Measurements from ENCODE around the gene PRKCE. TPM values are rescaled to one million over a fixed set of nuclear protein-coding genes. Genes with fewer than 3 reads are reported as not detected.

PRKCE gene
- 10 to 100 TPM; 16.5 to 29.8 (median 23.4) TPM for total RNA-seq
- total RNA-seq (2013), result 9.7 TPM
- 9.1 to 40.8 (median 20.3) reads per million in 29 experiments for total RNA-seq

DNA sequence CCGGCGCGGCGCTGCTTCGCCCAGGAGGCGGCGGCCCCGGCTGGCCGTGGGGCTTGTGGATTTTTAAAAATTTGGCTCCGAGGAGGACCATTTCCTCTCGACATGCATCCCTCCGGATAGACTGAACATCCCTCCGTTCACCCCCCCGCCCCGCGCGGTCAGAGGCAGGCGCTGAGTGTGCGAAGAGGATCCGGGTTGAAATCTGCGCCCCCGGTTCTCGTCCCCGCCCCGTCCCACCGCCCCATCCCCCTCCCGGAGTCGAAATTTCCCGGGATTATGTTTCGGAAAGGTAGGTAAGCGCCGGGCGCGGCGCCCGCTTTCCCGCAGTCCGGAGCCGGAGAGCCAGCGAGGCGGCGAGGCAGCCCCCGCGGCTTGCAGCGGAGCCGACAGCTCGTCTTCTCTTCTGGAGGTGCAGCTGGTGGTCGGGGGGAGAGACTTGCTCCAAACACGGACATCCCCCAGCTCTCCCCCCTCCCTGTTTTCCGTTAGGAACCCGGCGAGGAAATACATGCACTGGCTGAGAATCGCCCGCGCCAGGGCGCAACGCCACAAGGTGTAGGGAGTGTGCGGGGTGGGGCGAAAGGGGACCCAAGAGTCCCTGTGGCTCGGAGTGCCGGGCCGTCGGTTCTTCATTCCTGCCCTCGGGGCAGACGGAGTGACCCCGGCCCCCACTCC, at the start of gene PRKCE:
Gene PRKCE (plus strand): TSS at position 261 of the 675 bp plus-strand sequence.
- H3K4me1 Mint-ChIP-seq, result peaks cover 36 to 43% (median 39%) of the 10 kb centered on the region in 3 donors
- DNase-seq (peak in 29 of 35 experiments; percentile 8 to 60 (median 39)), ATAC-seq (replicated peaks in 1 of 4) (peak; percentile 19 to 38 (median 30))
- CTCF ChIA-PET, result interaction anchor here (0.5 to 0.9 kb wide), 3 partner anchors 39 to 133 kb away, joined by 3 to 7 read pairs (median 6); no protein-coding TSS in a partner anchor
- H3K9me3 Mint-ChIP-seq, result no peaks in the 10 kb centered on the region
- peak within 1 kb of the TSS; percentile 94 to 97 for H3K27ac Mint-ChIP-seq
- Histone ChIP-seq H3K4me1 (ENCODE audit: control insufficient read depth in 1 of 2, extremely low read depth in 1 of 2, insufficient read depth in 2 of 2, low read length in 2 of 2) (peaks cover 11 to 21% of the 10 kb centered on the region in 2 experiments), H3K27me3 (replicated peaks in 1 of 2; ENCODE audit: control insufficient read depth in 2 of 2, extremely low read depth in 1 of 2, insufficient read depth in 2 of 2, low read length in 1 of 2) (peaks cover 0 to 7% of the 10 kb centered on the region in 2 experiments), H3K36me3 (ENCODE audit: control insufficient read depth in 2 of 2, extremely low read depth in 1 of 2, insufficient read depth in 1 of 2, low read length in 1 of 2) (no peaks in the 10 kb centered on the region), H3K27ac (ENCODE audit: low read length) (peak within 1 kb of the TSS; percentile 72), H3K4me3 (ENCODE audit: control insufficient read depth in 1 of 2, extremely low read depth in 1 of 2, low read length in 1 of 2) (peak within 1 kb of the TSS; percentile 94 to 98), H3K9me3 (no peaks in the 10 kb centered on the region)
- H3K27me3 Mint-ChIP-seq, result no peaks in the 10 kb centered on the region
- peak within 1 kb of the TSS; percentile 86 to 99 (median 94) for H3K4me3 Mint-ChIP-seq
- POLR2A ChIA-PET, result interaction anchor here (0.6 to 0.7 kb wide), 2 partner anchors 119 to 1747 kb away, joined by 5 to 7 read pairs; no protein-coding TSS in a partner anchor
- H3K36me3 Mint-ChIP-seq, result peaks cover 3% of the 10 kb centered on the region
- WGBS (ENCODE audit: insufficient coverage), result under 1% methylated on average over 28 of the region's 66 CpGs

DNA sequence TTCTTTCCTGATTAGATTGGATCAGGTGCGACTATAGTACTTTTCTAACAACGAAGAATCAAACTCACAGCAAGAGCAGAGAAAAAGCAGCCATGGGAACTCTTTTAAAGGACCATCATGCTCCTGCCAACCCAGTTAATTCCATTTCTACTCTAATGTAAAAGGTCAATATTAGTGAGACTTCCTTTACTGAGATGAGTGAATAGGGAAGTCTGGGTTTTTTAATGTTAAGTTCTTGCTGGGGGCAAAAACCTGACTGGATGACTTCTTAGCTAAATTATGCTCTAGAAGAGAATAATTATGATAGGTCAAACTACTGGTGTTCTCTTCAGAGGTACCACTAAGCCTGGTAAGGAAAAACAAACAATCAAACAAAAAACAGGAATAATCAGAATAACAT, 48.9 kb upstream of the PRKCE start:
- Histone ChIP-seq H3K36me3 (ENCODE audit: control insufficient read depth in 2 of 2, extremely low read depth in 1 of 2, insufficient read depth in 1 of 2, low read length in 1 of 2) (peaks cover 0 to 53% of the 10 kb centered on the region in 2 donors), H3K4me3 (ENCODE audit: control insufficient read depth in 1 of 2, extremely low read depth in 1 of 2, low read length in 1 of 2) (no peak overlapping the region), H3K4me1 (ENCODE audit: control insufficient read depth in 1 of 2, extremely low read depth in 1 of 2, insufficient read depth in 2 of 2, low read length in 2 of 2) (no peaks in the 10 kb centered on the region), H3K27me3 (replicated peaks in 1 of 2; ENCODE audit: control insufficient read depth in 2 of 2, extremely low read depth in 1 of 2, insufficient read depth in 2 of 2, low read length in 1 of 2) (no peaks in the 10 kb centered on the region), H3K9me3 (no peaks in the 10 kb centered on the region), H3K27ac (ENCODE audit: low read length) (no peak overlapping the region)
- no peaks in the 10 kb centered on the region for H3K27me3 Mint-ChIP-seq
- no peak overlapping the region for H3K4me3 Mint-ChIP-seq
- H3K4me1 Mint-ChIP-seq, result peaks cover 0 to 2% (median 2%) of the 10 kb centered on the region in 3 donors
- no peak overlapping the region for H3K27ac Mint-ChIP-seq
- peaks cover 63% of the 10 kb centered on the region for H3K36me3 Mint-ChIP-seq
- no peak for DNase-seq
- CTCF ChIA-PET, result interaction anchor here in 1 of 2 donors (1.5 kb wide), 1 partner anchor 17 kb away, joined by 3 read pairs; no protein-coding TSS in a partner anchor
- no peaks in the 10 kb centered on the region for H3K9me3 Mint-ChIP-seq
- WGBS (ENCODE audit: insufficient coverage), result 100% methylated on average over 1 of the region's 2 CpGs
- POLR2A ChIA-PET, result no interaction called here
- no peak for ATAC-seq (replicated peaks in 1 of 4)

DNA sequence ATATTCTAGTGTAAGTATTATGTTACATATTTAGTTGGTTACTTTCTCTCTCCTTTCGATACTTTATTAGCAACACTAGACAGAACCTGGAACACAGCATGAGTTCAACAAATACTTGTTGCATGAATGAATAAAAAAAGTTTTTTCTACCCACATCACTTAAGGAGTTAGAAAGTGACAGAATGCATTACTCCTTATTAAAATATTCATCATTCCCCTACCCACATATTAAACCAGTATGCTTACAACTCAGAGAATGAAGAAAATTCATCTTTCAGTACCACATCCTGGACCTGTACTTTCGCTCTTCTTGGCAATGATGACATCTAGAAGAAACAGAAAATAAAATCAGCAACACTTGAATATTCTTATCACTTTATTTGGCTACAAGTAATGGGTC, 46.4 kb upstream of the PRKCE start:
- H3K36me3 ChIP-seq (ENCODE audit: control insufficient read depth in 2 of 2, extremely low read depth in 1 of 2, insufficient read depth in 1 of 2, low read length in 1 of 2), result peaks cover 0 to 33% of the 10 kb centered on the region in 2 donors
- no peaks in the 10 kb centered on the region for H3K9me3 Mint-ChIP-seq
- ATAC-seq (replicated peaks in 1 of 4), result no peak
- no peaks in the 10 kb centered on the region for H3K27me3 ChIP-seq (replicated peaks in 1 of 2; ENCODE audit: control insufficient read depth in 2 of 2, extremely low read depth in 1 of 2, insufficient read depth in 2 of 2, low read length in 1 of 2)
- H3K27ac Mint-ChIP-seq, result no peak overlapping the region
- H3K4me3 ChIP-seq (ENCODE audit: control insufficient read depth in 1 of 2, extremely low read depth in 1 of 2, low read length in 1 of 2), result no peak overlapping the region
- WGBS (ENCODE audit: insufficient coverage), result no CpG with 5 or more reads among the region's 2 CpGs
- peaks cover 0 to 4% of the 10 kb centered on the region in 2 experiments for H3K4me1 ChIP-seq (ENCODE audit: control insufficient read depth in 1 of 2, extremely low read depth in 1 of 2, insufficient read depth in 2 of 2, low read length in 2 of 2)
- POLR2A ChIA-PET, result interaction anchor here in 1 of 2 donors (0.7 kb wide), 1 partner anchor 74 kb away, joined by 3 read pairs; no protein-coding TSS in a partner anchor
- no peak for DNase-seq
- H3K9me3 ChIP-seq, result no peaks in the 10 kb centered on the region
- no peaks in the 10 kb centered on the region for H3K27me3 Mint-ChIP-seq
- H3K4me3 Mint-ChIP-seq, result no peak overlapping the region
- CTCF ChIA-PET, result interaction anchor here in 1 of 2 donors (0.6 kb wide), 1 partner anchor 935 kb away, joined by 3 read pairs; no protein-coding TSS in a partner anchor
- H3K27ac ChIP-seq (ENCODE audit: low read length), result no peak overlapping the region
- peaks cover 18 to 20% (median 19%) of the 10 kb centered on the region in 3 donors for H3K4me1 Mint-ChIP-seq
- peaks cover 40% of the 10 kb centered on the region for H3K36me3 Mint-ChIP-seq

DNA sequence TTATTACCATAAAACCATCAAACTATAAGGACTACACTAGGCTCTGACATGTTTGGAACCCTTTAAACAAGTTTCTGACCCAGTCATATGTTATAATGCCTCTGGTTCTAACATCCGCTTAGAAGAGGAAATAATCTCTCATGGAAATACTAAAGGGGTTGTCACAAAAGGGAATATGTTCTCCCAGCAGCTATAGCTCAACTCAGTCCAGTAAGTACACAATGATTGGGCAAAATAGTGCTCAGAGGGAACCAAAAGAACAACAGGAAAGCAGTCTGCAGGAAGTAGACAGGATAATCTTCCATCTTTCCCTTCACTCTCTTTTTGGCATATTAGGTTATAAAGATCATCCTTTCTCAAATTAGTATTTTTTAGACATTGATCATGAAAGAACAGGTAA, 44.7 kb upstream of the PRKCE start:
- H3K27ac ChIP-seq (ENCODE audit: low read length), result no peak overlapping the region

DNA sequence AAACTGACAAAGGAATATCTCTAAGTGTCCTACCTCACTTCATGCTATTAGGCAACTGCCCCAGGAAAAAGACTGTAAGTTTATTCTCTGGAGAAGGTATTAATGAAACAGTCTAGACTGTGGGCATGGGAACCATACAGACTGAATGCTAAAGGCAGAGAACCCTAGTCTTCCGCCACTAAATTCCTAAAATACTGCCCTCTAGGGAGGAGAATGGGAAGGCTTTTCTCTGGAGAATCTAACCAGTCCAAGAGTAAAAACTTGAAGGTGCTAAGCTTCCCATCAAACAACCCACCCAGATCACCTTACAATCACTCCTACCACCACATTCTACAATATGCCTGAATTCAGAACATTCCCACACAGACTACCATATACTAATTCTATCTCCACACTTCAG, 43.8 kb upstream of the PRKCE start:
- H3K27ac ChIP-seq (ENCODE audit: low read length), result no peak overlapping the region
- DNase-seq (no peak), ATAC-seq (replicated peaks in 1 of 4) (no peak)
- H3K4me1 ChIP-seq (ENCODE audit: control insufficient read depth in 1 of 2, extremely low read depth in 1 of 2, insufficient read depth in 2 of 2, low read length in 2 of 2), result peaks cover 0 to 6% of the 10 kb centered on the region in 2 experiments
- H3K4me3 ChIP-seq (ENCODE audit: control insufficient read depth in 1 of 2, extremely low read depth in 1 of 2, low read length in 1 of 2), result no peak overlapping the region
- WGBS (ENCODE audit: insufficient coverage), result no CpG with 5 or more reads among the region's 1 CpG
- no peaks in the 10 kb centered on the region for H3K27me3 ChIP-seq (replicated peaks in 1 of 2; ENCODE audit: control insufficient read depth in 2 of 2, extremely low read depth in 1 of 2, insufficient read depth in 2 of 2, low read length in 1 of 2)
- no peaks in the 10 kb centered on the region for H3K27me3 Mint-ChIP-seq
- no peaks in the 10 kb centered on the region for H3K9me3 ChIP-seq
- H3K36me3 Mint-ChIP-seq, result peaks cover 18% of the 10 kb centered on the region
- H3K9me3 Mint-ChIP-seq, result no peaks in the 10 kb centered on the region
- H3K4me3 Mint-ChIP-seq, result no peak overlapping the region
- ChIA-PET POLR2A (no interaction called here), CTCF (interaction anchor here in 1 of 2 donors (1.0 kb wide), 1 partner anchor 171 kb away, joined by 3 read pairs; no protein-coding TSS in a partner anchor)
- H3K4me1 Mint-ChIP-seq, result peaks cover 24 to 35% (median 27%) of the 10 kb centered on the region in 3 donors
- peaks cover 0 to 11% of the 10 kb centered on the region in 2 donors for H3K36me3 ChIP-seq (ENCODE audit: control insufficient read depth in 2 of 2, extremely low read depth in 1 of 2, insufficient read depth in 1 of 2, low read length in 1 of 2)
- no peak overlapping the region for H3K27ac Mint-ChIP-seq

More for the DNA sequence above, 44.7 kb upstream of the PRKCE start:
- H3K27me3 Mint-ChIP-seq, result no peaks in the 10 kb centered on the region
- H3K4me3 Mint-ChIP-seq, result no peak overlapping the region
- Histone ChIP-seq H3K4me3 (ENCODE audit: control insufficient read depth in 1 of 2, extremely low read depth in 1 of 2, low read length in 1 of 2) (no peak overlapping the region), H3K4me1 (ENCODE audit: control insufficient read depth in 1 of 2, extremely low read depth in 1 of 2, insufficient read depth in 2 of 2, low read length in 2 of 2) (peaks cover 0 to 6% of the 10 kb centered on the region in 2 experiments), H3K36me3 (ENCODE audit: control insufficient read depth in 2 of 2, extremely low read depth in 1 of 2, insufficient read depth in 1 of 2, low read length in 1 of 2) (peaks cover 0 to 18% of the 10 kb centered on the region in 2 donors), H3K9me3 (no peaks in the 10 kb centered on the region), H3K27me3 (replicated peaks in 1 of 2; ENCODE audit: control insufficient read depth in 2 of 2, extremely low read depth in 1 of 2, insufficient read depth in 2 of 2, low read length in 1 of 2) (no peaks in the 10 kb centered on the region)
- H3K4me1 Mint-ChIP-seq, result peaks cover 24 to 34% (median 27%) of the 10 kb centered on the region in 3 donors
- ATAC-seq (replicated peaks in 1 of 4) (no peak), DNase-seq (no peak)
- ChIA-PET CTCF (no interaction called here), POLR2A (no interaction called here)
- no peaks in the 10 kb centered on the region for H3K9me3 Mint-ChIP-seq
- no CpG with 5 or more reads among the region's 1 CpG for WGBS (ENCODE audit: insufficient coverage)
- H3K36me3 Mint-ChIP-seq, result peaks cover 25% of the 10 kb centered on the region
- no peak overlapping the region for H3K27ac Mint-ChIP-seq

DNA sequence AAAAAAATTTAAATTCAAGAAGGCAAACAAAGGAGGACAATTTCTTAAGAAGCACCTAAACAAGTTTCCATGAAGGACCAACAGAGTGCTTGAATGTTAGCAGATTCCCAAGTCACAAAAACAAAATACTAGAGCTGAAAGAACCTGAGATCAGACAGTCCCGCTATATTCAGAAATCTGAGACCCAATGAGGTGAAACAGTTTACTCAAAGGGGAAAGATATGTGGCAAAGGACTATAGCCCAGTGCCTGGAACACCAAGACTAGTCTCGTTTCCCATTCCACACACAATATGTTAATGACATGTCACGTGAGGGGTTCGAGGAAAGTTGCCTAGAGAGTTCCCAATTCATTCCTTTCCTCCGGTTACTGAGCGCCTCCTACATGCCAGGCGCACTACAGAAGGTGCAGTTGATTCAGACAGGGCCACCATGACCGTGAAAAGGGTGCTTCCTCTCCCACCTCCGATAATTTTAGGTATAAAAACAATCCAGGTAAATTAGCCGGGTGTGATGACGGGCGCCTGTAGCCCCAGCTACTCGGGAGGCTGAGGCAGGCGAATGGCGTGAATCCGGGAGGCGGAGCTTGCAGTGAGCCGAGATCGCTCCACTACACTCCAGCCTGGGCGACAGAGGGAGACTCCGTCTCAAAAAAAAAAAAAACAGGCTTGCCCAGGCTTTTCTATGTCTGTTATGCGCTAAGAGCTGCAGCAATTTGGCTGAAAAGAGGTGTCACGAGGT, 41.0 kb upstream of the PRKCE start:
- Histone ChIP-seq H3K9me3 (no peaks in the 10 kb centered on the region), H3K27ac (ENCODE audit: low read length) (peak overlapping the region; percentile 77), H3K27me3 (replicated peaks in 1 of 2; ENCODE audit: control insufficient read depth in 2 of 2, extremely low read depth in 1 of 2, insufficient read depth in 2 of 2, low read length in 1 of 2) (no peaks in the 10 kb centered on the region), H3K4me3 (ENCODE audit: control insufficient read depth in 1 of 2, extremely low read depth in 1 of 2, low read length in 1 of 2) (peak overlapping the region; percentile 65 to 85), H3K4me1 (ENCODE audit: control insufficient read depth in 1 of 2, extremely low read depth in 1 of 2, insufficient read depth in 2 of 2, low read length in 2 of 2) (peaks cover 0 to 6% of the 10 kb centered on the region in 2 experiments), H3K36me3 (ENCODE audit: control insufficient read depth in 2 of 2, extremely low read depth in 1 of 2, insufficient read depth in 1 of 2, low read length in 1 of 2) (no peaks in the 10 kb centered on the region)
- ChIA-PET POLR2A (interaction anchor here in 1 of 2 donors (0.7 kb wide), 2 partner anchors 23 to 43 kb away, joined by 3 read pairs; no protein-coding TSS in a partner anchor), CTCF (interaction anchor here (0.6 to 1.6 kb wide), 5 partner anchors 26 to 628 kb away, joined by 3 to 5 read pairs (median 4); no protein-coding TSS in a partner anchor)
- peak overlapping the region; percentile 96 to 98 (median 97) for H3K4me3 Mint-ChIP-seq
- DNase-seq (peak in 31 of 35 experiments; percentile 3 to 57 (median 27)), ATAC-seq (replicated peaks in 1 of 4) (peak; percentile 57 to 72 (median 59))
- whole genome bisulfite sequencing (ENCODE audit: insufficient coverage), result 0% methylated on average over 17 of the region's 23 CpGs
- H3K27ac Mint-ChIP-seq, result peak overlapping the region; percentile 93 to 96
- H3K36me3 Mint-ChIP-seq, result no peaks in the 10 kb centered on the region
- peaks cover 24 to 32% (median 26%) of the 10 kb centered on the region in 3 donors for H3K4me1 Mint-ChIP-seq
- H3K27me3 Mint-ChIP-seq, result no peaks in the 10 kb centered on the region
- no peaks in the 10 kb centered on the region for H3K9me3 Mint-ChIP-seq
